Endothelial cell of umbilical vein (primary cell): Measurements from ENCODE around the gene OR2Y1.

Experiments
- CTCF ChIP-seq, 2 donors: IDR thresholded peaks; 1 replicate in 1 of 2; 2 replicates in 1 of 2; pipeline ENCODE4 v1.5.1; 2011; ENCODE audit warnings: low read length in 2 of 2, mild to moderate bottlenecking in 2 of 2, moderate library complexity in 2 of 2, control low read depth in 1 of 2, inconsistent platforms in 1 of 2, low read depth in 1 of 2; ENCODE audit not compliant: insufficient read depth in 1 of 2; ENCODE audit errors: extremely low read depth in 1 of 2
- POLR2A ChIP-seq: IDR thresholded peaks from 2 replicates; pipeline ENCODE4 v1.6.1; 2012; ENCODE audit warnings: low read depth, mild to moderate bottlenecking, control low read depth, low read length

GRCh38 chr5:180779985-180780610 is 40.2 kb upstream of the OR2Y1 start:
- no peak for TF ChIP-seq CTCF (IDR thresholded peaks at IDR 0.05; ENCODE audit: extremely low read depth in 1 of 2, insufficient read depth in 1 of 2, low read depth in 1 of 2, low read length in 2 of 2)
- no peak for TF ChIP-seq POLR2A
